ENCODE results near the gene B9D2.

DNA sequence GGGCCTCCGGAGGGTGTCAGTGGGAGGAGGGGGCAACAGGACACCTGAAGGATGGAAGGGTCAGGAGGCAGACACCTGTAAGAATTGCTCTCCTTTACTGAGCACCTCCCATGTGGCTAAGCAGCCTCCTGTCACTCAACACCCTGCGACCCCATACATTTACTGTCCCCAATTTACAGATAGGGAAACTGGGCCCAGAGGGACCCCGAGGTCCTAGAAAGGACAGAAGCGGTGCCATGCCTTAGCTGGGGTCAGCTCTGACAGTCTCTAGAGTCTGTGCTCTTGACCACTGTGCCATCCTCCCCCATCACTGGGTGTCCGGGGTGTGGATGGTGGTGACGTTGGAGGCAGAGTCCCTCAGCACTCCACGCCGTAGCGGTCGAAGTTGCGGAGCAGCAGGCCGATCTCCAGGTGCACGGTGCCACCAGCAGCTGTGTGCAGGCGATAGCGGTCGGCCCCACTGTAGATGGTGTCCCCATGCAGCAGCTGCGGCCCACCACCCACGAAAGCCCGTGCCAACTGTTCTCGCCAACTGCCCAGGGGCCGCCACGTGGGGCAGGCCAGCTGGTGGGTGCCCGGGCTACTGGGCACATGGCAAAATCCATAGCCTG is 9.5 kb downstream of the B9D2 start:
- TF ChIP-seq, protein P1, sequence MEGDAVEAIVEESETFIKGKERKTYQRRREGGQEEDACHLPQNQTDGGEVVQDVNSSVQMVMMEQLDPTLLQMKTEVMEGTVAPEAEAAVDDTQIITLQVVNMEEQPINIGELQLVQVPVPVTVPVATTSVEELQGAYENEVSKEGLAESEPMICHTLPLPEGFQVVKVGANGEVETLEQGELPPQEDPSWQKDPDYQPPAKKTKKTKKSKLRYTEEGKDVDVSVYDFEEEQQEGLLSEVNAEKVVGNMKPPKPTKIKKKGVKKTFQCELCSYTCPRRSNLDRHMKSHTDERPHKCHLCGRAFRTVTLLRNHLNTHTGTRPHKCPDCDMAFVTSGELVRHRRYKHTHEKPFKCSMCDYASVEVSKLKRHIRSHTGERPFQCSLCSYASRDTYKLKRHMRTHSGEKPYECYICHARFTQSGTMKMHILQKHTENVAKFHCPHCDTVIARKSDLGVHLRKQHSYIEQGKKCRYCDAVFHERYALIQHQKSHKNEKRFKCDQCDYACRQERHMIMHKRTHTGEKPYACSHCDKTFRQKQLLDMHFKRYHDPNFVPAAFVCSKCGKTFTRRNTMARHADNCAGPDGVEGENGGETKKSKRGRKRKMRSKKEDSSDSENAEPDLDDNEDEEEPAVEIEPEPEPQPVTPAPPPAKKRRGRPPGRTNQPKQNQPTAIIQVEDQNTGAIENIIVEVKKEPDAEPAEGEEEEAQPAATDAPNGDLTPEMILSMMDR (IDR thresholded peaks at IDR 0.05) = no peak
- no peak for TF ChIP-seq POLR2A (IDR thresholded peaks at IDR 0.05)

All from breast epithelium (tissue), 3 donors.